C4-2B (cell line): Measurements from ENCODE around the gene ZNF692.
A peak's percentile ranks its signal among the peaks of the same experiment; 100 is the strongest.

ENCODE experiments used
- H3K27ac ChIP-seq: fragments of 450-650 bp; 2 replicates; pipeline ENCODE4 v1.5.1; 2017
- CTCF ChIP-seq: fragments of 450-650 bp; conservative IDR thresholded peaks from 2 replicates; pipeline ENCODE4 v1.5.1; 2017; ENCODE audit warnings: mild to moderate bottlenecking
- ZFX ChIP-seq: fragments of 450-650 bp; IDR thresholded peaks from 2 replicates; pipeline ENCODE4 v1.6.1; 2017

Gene ZNF692

GRCh38 chr1:248872752-248873408, 14.0 kb upstream of the ZNF692 start:
- H3K27ac ChIP-seq = peak overlapping the region; percentile 57
- peak; percentile 38; the same call in 1 of the 2 replicates for TF ChIP-seq ZFX
- TF ChIP-seq CTCF = no peak

GRCh38 chr1:248871837-248872401, 13.0 kb upstream of the ZNF692 start:
- no peak overlapping the region for H3K27ac ChIP-seq

GRCh38 chr1:248862998-248863881, 4.4 kb upstream of the ZNF692 start:
- peak overlapping the region; percentile 51 for H3K27ac ChIP-seq
- no peak for TF ChIP-seq CTCF
- TF ChIP-seq ZFX = no peak

More at GRCh38 chr1:248871837-248872401, 13.0 kb upstream of the ZNF692 start:
- TF ChIP-seq CTCF (no peak), ZFX (no peak)

GRCh38 chr1:248862695-248862997, 3.8 kb upstream of the ZNF692 start:
- TF ChIP-seq ZFX = no peak
- no peak for TF ChIP-seq CTCF
- H3K27ac ChIP-seq = peak overlapping the region; percentile 51

- TF ChIP-seq ZFX = no peak
- no peak for TF ChIP-seq CTCF
- no peak overlapping the region for H3K27ac ChIP-seq
Measured at GRCh38 chr1:248861616-248862015, 2.7 kb upstream of the ZNF692 start.

- H3K27ac ChIP-seq = no peak overlapping the region; the same call in 1 of the 2 replicates
- TF ChIP-seq ZFX = no peak
- TF ChIP-seq CTCF = no peak
Measured at GRCh38 chr1:248860007-248860406, 1.1 kb upstream of the ZNF692 start.
